Osteoblast (primary cell): ENCODE measurements around the gene GPC5. TPM values are rescaled to one million over a fixed set of nuclear protein-coding genes. Genes with fewer than 3 reads are reported as not detected.

Experiments used
- DNase-seq: peaks from one replicate; pipeline ENCODE4 v3.0.0; 2011; ENCODE audit warnings: low spot score, mixed read lengths; ENCODE audit not compliant: insufficient read length; ENCODE audit errors: missing footprints
- H2AFZ ChIP-seq: 2 replicates; pipeline ENCODE4 v1.6.0; 2011; ENCODE audit warnings: mild to moderate bottlenecking, low read length
- H3K27ac ChIP-seq: 2 replicates; pipeline ENCODE4 v1.5.1; 2011; ENCODE audit warnings: mild to moderate bottlenecking, low read depth, low read length, moderate library complexity
- H3K27me3 ChIP-seq: 2 replicates; pipeline ENCODE4 v1.6.0; 2012; ENCODE audit warnings: mild to moderate bottlenecking, control low read depth, inconsistent platforms, low read length, moderate library complexity; ENCODE audit not compliant: insufficient read depth
- H3K36me3 ChIP-seq: 2 replicates; pipeline ENCODE4 v1.5.1; 2011; ENCODE audit warnings: mild to moderate bottlenecking, low read length, control low read depth, moderate library complexity; ENCODE audit not compliant: insufficient read depth
- H3K4me1 ChIP-seq: 2 replicates; pipeline ENCODE4 v1.5.1; 2011; ENCODE audit warnings: mild to moderate bottlenecking, low read length, control low read depth, moderate library complexity; ENCODE audit not compliant: insufficient read depth
- H3K4me2 ChIP-seq: 2 replicates; pipeline ENCODE4 v1.6.0; 2011; ENCODE audit warnings: mild to moderate bottlenecking, low read length; ENCODE audit not compliant: insufficient read depth
- H3K4me3 ChIP-seq: fragments of 200-600 bp; sonication (generic); 3 replicates; pipeline ENCODE4 v1.5.1; 2012; ENCODE audit warnings: mild to moderate bottlenecking, low read length, inconsistent platforms; ENCODE audit not compliant: insufficient read depth
- H3K79me2 ChIP-seq: 2 replicates; pipeline ENCODE4 v1.6.0; 2012; ENCODE audit warnings: mild to moderate bottlenecking, low read length, control low read depth, inconsistent platforms; ENCODE audit not compliant: insufficient read depth
- H3K9me3 ChIP-seq: 2 replicates; pipeline ENCODE4 v1.5.1; 2011; ENCODE audit warnings: low read depth, low read length, control low read depth
- H4K20me1 ChIP-seq: 2 replicates; pipeline ENCODE4 v1.6.0; 2012; ENCODE audit warnings: mild to moderate bottlenecking, low read length, control low read depth; ENCODE audit not compliant: insufficient read depth
- total RNA-seq: library from RNA; depleted of rRNA; stranded (reverse); fragments of >200 nt; gene quantifications from 2 replicates; pipeline ENCODE4 v1.2.3, GENCODE V29; 2012
- TF ChIP-seq, protein P1 (sequence below): IDR thresholded peaks from 2 replicates; pipeline ENCODE4 v1.5.1; 2011; ENCODE audit warnings: mild to moderate bottlenecking, low read depth, low read length, moderate library complexity; ENCODE audit errors: extremely low read depth

The GPC5 gene
- total RNA-seq, 1 donor, result 0.36 TPM

DNA sequence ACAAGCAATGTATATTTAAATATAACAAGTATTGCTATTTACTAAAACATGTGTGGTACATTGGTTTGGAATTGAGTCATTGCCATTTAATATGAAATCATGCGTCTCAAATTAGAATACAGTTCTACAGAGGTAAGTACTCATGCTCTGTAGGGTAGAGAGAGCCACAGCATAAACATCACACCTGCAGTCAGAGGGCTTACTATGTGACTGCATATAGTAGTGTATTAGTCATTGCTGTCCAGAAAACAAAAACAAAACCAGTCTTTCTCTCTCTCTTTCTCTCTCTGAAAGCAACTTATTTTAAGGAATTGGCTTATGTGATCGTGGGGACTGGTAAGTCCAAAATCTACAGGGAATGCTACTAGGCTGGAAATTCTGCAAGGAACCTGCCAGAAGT, 370.3 kb downstream of the GPC5 start:
- Histone ChIP-seq H3K4me1 (no peaks in the 10 kb centered on the region), H3K9me3 (peaks cover 5% of the 10 kb centered on the region), H3K27me3 (no peaks in the 10 kb centered on the region), H3K4me2 (no peak overlapping the region), H3K79me2 (no peaks in the 10 kb centered on the region), H3K36me3 (no peaks in the 10 kb centered on the region), H2AFZ (no peak overlapping the region), H3K27ac (no peak overlapping the region), H3K4me3 (no peak overlapping the region), H4K20me1 (no peaks in the 10 kb centered on the region)
- DNase-seq, result no peak
- TF ChIP-seq, protein P1, sequence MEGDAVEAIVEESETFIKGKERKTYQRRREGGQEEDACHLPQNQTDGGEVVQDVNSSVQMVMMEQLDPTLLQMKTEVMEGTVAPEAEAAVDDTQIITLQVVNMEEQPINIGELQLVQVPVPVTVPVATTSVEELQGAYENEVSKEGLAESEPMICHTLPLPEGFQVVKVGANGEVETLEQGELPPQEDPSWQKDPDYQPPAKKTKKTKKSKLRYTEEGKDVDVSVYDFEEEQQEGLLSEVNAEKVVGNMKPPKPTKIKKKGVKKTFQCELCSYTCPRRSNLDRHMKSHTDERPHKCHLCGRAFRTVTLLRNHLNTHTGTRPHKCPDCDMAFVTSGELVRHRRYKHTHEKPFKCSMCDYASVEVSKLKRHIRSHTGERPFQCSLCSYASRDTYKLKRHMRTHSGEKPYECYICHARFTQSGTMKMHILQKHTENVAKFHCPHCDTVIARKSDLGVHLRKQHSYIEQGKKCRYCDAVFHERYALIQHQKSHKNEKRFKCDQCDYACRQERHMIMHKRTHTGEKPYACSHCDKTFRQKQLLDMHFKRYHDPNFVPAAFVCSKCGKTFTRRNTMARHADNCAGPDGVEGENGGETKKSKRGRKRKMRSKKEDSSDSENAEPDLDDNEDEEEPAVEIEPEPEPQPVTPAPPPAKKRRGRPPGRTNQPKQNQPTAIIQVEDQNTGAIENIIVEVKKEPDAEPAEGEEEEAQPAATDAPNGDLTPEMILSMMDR, result no peak

DNA sequence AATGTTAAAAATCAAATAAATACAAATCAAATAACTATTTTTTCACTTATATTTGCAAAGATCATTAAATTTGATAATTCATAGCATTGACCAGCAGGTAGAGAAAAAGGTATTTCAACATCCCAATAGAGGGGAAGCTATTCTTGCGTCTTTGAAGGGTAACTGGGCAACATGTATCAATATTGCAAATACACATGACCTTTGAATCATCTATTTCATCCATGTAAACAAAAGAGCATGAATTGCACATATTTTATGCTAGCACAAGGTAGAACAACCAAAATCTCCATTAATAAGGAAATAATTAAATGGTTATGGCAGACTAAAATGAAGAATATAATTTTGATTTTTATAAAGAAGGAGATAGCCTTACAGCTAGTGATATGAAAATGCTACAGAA, 372.8 kb downstream of the GPC5 start:
- H3K27ac ChIP-seq, result no peak overlapping the region
- H2AFZ ChIP-seq, result no peak overlapping the region
- no peaks in the 10 kb centered on the region for H4K20me1 ChIP-seq
- no peaks in the 10 kb centered on the region for H3K79me2 ChIP-seq
- no peak overlapping the region for H3K4me3 ChIP-seq
- no peak for DNase-seq
- H3K27me3 ChIP-seq, result no peaks in the 10 kb centered on the region
- no peak overlapping the region for H3K4me2 ChIP-seq
- H3K9me3 ChIP-seq, result peaks cover 2% of the 10 kb centered on the region
- no peaks in the 10 kb centered on the region for H3K36me3 ChIP-seq
- no peaks in the 10 kb centered on the region for H3K4me1 ChIP-seq
- TF ChIP-seq, protein P1, result no peak

DNA sequence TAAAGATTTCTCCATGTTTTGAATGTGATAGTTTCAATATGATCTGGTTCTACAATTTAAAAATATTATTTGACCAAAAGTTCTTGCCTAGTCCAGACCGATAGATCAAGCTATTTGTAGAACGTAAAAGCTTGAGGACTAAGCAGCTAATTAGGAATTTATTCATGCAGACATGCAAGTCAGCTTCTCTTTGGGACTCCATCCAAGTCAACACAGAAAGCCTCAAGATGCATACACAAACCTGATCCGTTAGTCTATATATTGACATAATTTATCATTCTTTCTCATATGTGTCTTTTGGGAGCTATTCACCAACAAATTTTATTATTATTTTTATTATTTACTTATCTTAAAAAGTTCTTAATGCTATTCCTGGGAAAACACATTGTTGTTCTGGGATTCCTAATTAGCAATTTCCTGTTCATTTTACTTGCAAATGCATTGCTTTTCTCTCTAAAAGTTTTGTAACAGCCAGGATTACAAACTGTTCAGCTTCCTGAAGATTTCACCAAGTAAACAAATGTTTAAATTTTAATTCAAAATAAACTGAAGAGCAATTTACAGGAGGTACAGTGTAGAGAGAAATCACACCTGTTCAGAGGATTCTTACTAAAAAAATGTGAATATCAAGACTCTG, 375.3 kb downstream of the GPC5 start:
- TF ChIP-seq, protein P1, result no peak

DNA sequence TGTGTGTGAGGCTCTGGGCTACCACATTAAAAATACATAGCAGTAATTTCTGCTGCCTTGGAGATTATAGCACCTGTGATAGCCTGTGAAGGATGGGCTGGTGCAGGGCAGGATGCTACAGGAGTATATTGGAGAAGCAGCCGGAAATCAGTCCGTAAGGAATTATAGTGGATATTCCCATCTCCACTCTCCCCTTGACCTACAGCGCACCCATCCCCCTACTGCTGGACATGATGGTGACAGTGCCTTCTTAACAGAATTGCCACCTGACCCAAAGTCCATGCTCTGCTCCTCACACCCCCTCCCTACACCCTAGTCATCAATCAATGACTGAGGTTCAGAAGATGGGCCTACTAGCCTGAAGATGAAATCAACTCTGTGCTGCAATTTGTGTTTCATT, 376.0 kb downstream of the GPC5 start:
- Histone ChIP-seq H4K20me1 (no peaks in the 10 kb centered on the region), H3K4me2 (no peak overlapping the region), H3K4me1 (no peaks in the 10 kb centered on the region), H3K27me3 (no peaks in the 10 kb centered on the region), H3K27ac (no peak overlapping the region), H3K36me3 (no peaks in the 10 kb centered on the region), H3K4me3 (no peak overlapping the region), H2AFZ (no peak overlapping the region), H3K79me2 (no peaks in the 10 kb centered on the region), H3K9me3 (peaks cover 1% of the 10 kb centered on the region)
- TF ChIP-seq, protein P1, result no peak
- no peak for DNase-seq

More for the DNA sequence above, 375.3 kb downstream of the GPC5 start:
- no peaks in the 10 kb centered on the region for H3K79me2 ChIP-seq
- no peak overlapping the region for H3K27ac ChIP-seq
- no peak overlapping the region for H3K4me2 ChIP-seq
- H3K36me3 ChIP-seq, result no peaks in the 10 kb centered on the region
- H3K4me1 ChIP-seq, result no peaks in the 10 kb centered on the region
- H4K20me1 ChIP-seq, result no peaks in the 10 kb centered on the region
- H2AFZ ChIP-seq, result no peak overlapping the region
- H3K9me3 ChIP-seq, result peaks cover 1% of the 10 kb centered on the region
- H3K27me3 ChIP-seq, result no peaks in the 10 kb centered on the region
- DNase-seq, result no peak
- H3K4me3 ChIP-seq, result no peak overlapping the region
